BJ (cell line): ENCODE results near the gene IQCC. TPM values are rescaled to one million over a fixed set of nuclear protein-coding genes. Genes with fewer than 3 reads are reported as not detected.

Source experiments
- CTCF ChIA-PET: fragments of 350-600 bp; formaldehyde crosslinking; extraction: SDS; loops from one replicate; lab custom pipeline; 2021; ENCODE audit warnings: antibody characterized with exemption, inconsistent platforms; lab: Yijun Ruan, JAX
- POLR2A ChIA-PET: fragments of 300-600 bp; sonication (Branson Sonifier 250); formaldehyde crosslinking; extraction: SDS; loops from one replicate; lab custom pipeline; 2021; ENCODE audit warnings: antibody characterized with exemption; lab: Charles Lee
- DNase-seq: peaks from one replicate; pipeline ENCODE4 v3.0.0-alpha.2; 2011; ENCODE audit warnings: low read depth
- H3K27me3 ChIP-seq: 2 replicates; pipeline ENCODE4 v1.6.0; 2011; ENCODE audit warnings: low read length; ENCODE audit not compliant: control insufficient read depth, insufficient read depth
- H3K36me3 ChIP-seq: 2 replicates; pipeline ENCODE4 v1.5.1; 2011; ENCODE audit warnings: low read length; ENCODE audit not compliant: control insufficient read depth, insufficient read depth
- H3K4me3 ChIP-seq: 2 replicates; pipeline ENCODE4 v1.5.1; 2011; ENCODE audit warnings: low read depth, mild to moderate bottlenecking, control low read depth, low read length
- polyA plus RNA-seq: library from polyadenylated mRNA; depleted of rRNA; stranded (reverse); fragments of >200 nt; gene quantifications from 2 replicates; pipeline ENCODE4 v1.2.3, GENCODE V29; 2011
- TF ChIP-seq, protein P1 (sequence below): IDR thresholded peaks from 2 replicates; pipeline ENCODE4 v1.5.1; 2011; ENCODE audit warnings: low read depth, mild to moderate bottlenecking, control low read depth, inconsistent platforms, low read length, moderate library complexity; ENCODE audit not compliant: insufficient read depth

Gene IQCC
- polyA plus RNA-seq, 1 experiment = 2.1 TPM

- TF ChIP-seq, protein P1, sequence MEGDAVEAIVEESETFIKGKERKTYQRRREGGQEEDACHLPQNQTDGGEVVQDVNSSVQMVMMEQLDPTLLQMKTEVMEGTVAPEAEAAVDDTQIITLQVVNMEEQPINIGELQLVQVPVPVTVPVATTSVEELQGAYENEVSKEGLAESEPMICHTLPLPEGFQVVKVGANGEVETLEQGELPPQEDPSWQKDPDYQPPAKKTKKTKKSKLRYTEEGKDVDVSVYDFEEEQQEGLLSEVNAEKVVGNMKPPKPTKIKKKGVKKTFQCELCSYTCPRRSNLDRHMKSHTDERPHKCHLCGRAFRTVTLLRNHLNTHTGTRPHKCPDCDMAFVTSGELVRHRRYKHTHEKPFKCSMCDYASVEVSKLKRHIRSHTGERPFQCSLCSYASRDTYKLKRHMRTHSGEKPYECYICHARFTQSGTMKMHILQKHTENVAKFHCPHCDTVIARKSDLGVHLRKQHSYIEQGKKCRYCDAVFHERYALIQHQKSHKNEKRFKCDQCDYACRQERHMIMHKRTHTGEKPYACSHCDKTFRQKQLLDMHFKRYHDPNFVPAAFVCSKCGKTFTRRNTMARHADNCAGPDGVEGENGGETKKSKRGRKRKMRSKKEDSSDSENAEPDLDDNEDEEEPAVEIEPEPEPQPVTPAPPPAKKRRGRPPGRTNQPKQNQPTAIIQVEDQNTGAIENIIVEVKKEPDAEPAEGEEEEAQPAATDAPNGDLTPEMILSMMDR = no peak
- POLR2A ChIA-PET = interaction anchor here (0.9 kb wide), 1 partner anchor 17 kb away, joined by 3 read pairs; no protein-coding TSS in a partner anchor
- CTCF ChIA-PET = interaction anchor here (0.7 to 2.0 kb wide), 5 partner anchors 12 to 108 kb away, joined by 3 to 5 read pairs (median 4); partner anchors contain the start of gene TMEM39B
- no peak for DNase-seq
- peaks cover 8% of the 10 kb centered on the region for H3K36me3 ChIP-seq
- H3K27me3 ChIP-seq = no peaks in the 10 kb centered on the region
- H3K4me3 ChIP-seq = peak overlapping the region; percentile 66
Measured at GRCh38 chr1:32180186-32181060, 25.0 kb upstream of the IQCC start.

GRCh38 chr1:32181065-32181464 lies 24.4 kb upstream of the IQCC start:
- ChIA-PET POLR2A (no interaction called here), CTCF (interaction anchor here (0.7 to 1.0 kb wide), 2 partner anchors 11 to 35 kb away, joined by 3 to 4 read pairs; no protein-coding TSS in a partner anchor)
- TF ChIP-seq, protein P1 = no peak
- DNase-seq = no peak
- Histone ChIP-seq H3K4me3 (peak overlapping the region; percentile 66), H3K27me3 (no peaks in the 10 kb centered on the region), H3K36me3 (peaks cover 9% of the 10 kb centered on the region)

- POLR2A ChIA-PET = interaction anchor here (0.6 to 0.7 kb wide), 4 partner anchors 31 to 590 kb away, joined by 3 to 11 read pairs (median 5); no protein-coding TSS in a partner anchor
- no peak for DNase-seq
- Histone ChIP-seq H3K36me3 (peaks cover 12% of the 10 kb centered on the region), H3K27me3 (no peaks in the 10 kb centered on the region), H3K4me3 (peak overlapping the region; percentile 66)
- TF ChIP-seq, protein P1 = no peak
- CTCF ChIA-PET = no interaction called here
Measured at GRCh38 chr1:32181563-32181962, 23.9 kb upstream of the IQCC start.

DNA sequence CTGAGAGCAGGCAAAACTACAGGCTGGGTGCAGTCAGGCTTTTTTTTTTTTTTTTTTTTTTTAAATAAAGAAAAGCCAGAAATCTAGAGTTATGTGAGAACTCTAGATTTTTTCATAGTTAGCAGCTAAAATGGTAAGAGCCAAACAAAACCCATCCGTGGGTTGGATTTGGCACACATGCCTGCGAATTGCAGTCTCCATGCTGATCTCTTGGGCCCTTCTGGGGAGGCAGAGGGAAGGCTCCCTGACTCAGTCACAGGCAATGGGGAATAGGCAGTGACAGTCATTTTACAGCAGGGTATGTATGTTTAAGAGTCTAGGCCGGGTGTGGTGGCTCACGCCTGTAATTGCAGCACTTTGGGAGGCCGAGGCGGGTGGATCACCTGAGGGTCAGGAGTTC lies 23.4 kb upstream of the IQCC start:
- DNase-seq = no peak
- no peaks in the 10 kb centered on the region for H3K27me3 ChIP-seq
- CTCF ChIA-PET = no interaction called here
- TF ChIP-seq, protein P1 = no peak
- POLR2A ChIA-PET = interaction anchor here (0.6 to 0.7 kb wide), 4 partner anchors 31 to 590 kb away, joined by 3 to 11 read pairs (median 5); no protein-coding TSS in a partner anchor
- peaks cover 12% of the 10 kb centered on the region for H3K36me3 ChIP-seq
- H3K4me3 ChIP-seq = peak overlapping the region; percentile 66

- ChIA-PET CTCF (interaction anchor here (0.7 kb wide), 1 partner anchor 62 kb away, joined by 3 read pairs; the partner anchor contains the start of gene FAM167B), POLR2A (no interaction called here)
- DNase-seq = no peak
- no peak overlapping the region for H3K4me3 ChIP-seq
- peaks cover 25% of the 10 kb centered on the region for H3K36me3 ChIP-seq
- H3K27me3 ChIP-seq = no peaks in the 10 kb centered on the region
- TF ChIP-seq, protein P1 = no peak
Measured at GRCh38 chr1:32184650-32185049, 20.8 kb upstream of the IQCC start.
